GM12864 (cell line): Measurements from ENCODE around the gene PRKCZ.

ENCODE experiments used
- DNase-seq: peaks from one replicate; pipeline ENCODE4 v3.0.0-alpha.2; 2011; ENCODE audit warnings: low read depth
- H3K4me3 ChIP-seq: 2 replicates; pipeline ENCODE4 v1.5.1; 2011; ENCODE audit warnings: mild to moderate bottlenecking, low read depth, low read length, control low read depth
- TF ChIP-seq, protein P1 (sequence below): IDR thresholded peaks from 2 replicates; pipeline ENCODE4 v1.5.1; 2011; ENCODE audit warnings: low read depth, mild to moderate bottlenecking, moderate library complexity, low read length, control low read depth, inconsistent platforms; ENCODE audit errors: missing control alignments

The PRKCZ gene

DNA sequence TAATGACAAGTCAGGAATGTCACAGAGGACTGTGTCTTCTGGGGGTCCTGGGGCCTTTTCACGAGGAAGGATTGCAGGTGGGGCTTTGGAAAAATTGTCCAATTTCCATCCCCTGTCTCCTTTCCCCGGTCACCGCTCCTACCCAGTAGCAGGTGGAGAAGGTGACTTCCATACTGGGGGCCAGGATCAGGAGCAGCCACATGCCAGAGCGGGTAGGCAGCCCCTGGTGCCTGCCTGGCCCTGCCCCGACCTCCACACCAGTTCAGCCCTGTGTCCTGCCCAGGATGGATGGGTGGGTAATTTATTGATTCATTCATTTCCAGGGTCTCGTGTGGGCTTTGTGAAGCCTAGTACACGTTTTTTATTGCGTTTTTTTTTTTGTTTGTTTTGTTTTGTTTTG lies 51.7 kb downstream of the PRKCZ start:
- TF ChIP-seq, protein P1, sequence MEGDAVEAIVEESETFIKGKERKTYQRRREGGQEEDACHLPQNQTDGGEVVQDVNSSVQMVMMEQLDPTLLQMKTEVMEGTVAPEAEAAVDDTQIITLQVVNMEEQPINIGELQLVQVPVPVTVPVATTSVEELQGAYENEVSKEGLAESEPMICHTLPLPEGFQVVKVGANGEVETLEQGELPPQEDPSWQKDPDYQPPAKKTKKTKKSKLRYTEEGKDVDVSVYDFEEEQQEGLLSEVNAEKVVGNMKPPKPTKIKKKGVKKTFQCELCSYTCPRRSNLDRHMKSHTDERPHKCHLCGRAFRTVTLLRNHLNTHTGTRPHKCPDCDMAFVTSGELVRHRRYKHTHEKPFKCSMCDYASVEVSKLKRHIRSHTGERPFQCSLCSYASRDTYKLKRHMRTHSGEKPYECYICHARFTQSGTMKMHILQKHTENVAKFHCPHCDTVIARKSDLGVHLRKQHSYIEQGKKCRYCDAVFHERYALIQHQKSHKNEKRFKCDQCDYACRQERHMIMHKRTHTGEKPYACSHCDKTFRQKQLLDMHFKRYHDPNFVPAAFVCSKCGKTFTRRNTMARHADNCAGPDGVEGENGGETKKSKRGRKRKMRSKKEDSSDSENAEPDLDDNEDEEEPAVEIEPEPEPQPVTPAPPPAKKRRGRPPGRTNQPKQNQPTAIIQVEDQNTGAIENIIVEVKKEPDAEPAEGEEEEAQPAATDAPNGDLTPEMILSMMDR, result no peak
- H3K4me3 ChIP-seq, result no peak overlapping the region
- no peak for DNase-seq

DNA sequence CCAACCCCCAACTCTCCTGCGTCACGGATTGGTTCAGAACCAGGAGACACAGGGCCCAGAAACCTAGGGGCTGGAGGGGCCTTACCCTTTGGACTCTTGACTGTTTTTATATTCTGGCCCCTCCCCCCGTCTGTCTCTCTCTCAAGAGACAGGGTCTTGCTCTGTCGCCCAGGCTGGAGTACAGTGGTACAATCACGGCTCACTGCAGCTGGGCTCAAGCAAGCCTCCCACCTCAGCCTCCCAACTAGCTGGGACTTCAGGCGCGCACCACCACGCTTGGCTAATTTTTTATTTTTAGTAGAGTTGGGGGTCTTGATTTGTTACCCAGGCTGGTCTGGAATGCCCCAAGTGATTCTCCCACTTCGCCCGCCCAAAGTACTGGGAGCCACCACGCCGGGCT lies 52.5 kb downstream of the PRKCZ start:
- TF ChIP-seq, protein P1, result no peak
- no peak for DNase-seq
- H3K4me3 ChIP-seq, result no peak overlapping the region

- no peak overlapping the region for H3K4me3 ChIP-seq
- DNase-seq, result no peak
- TF ChIP-seq, protein P1, result no peak
These were observed 53.2 kb downstream of the PRKCZ start for GRCh38 chr1:2103266-2103900.

DNA sequence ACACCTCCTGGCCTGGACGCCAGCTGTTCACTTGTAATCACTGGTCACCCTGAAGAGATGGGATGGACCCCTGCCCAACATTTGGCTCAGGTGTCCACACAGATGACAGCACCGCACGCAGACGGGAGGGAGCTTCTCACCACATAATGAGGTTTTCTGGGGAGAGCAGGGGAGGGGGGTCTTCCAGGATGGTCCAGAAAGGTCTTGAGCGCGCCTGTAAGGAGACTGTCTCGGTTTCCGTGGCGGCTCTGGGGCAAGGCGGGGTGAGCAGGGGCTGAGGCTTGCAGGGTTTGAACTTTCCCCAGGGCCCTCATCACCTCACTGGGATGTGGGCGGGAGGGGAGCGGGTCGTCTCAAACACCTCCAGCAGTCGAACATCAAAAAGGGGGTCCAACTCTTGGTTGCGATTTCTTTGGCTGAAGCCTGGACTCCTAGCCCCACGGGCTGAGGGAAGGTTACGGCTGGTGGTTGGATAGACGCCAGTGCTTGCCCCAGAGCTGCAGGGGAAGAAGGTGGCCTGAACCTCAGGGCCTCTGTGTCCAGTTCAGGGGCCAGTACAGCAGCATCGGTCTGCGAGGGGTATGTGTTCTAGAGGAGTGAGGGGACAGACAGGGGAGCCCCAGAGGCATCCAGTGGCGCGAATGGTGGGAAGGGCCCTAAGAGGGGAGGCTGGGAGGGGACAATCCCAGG lies 53.8 kb downstream of the PRKCZ start:
- TF ChIP-seq, protein P1, result no peak
- no peak overlapping the region for H3K4me3 ChIP-seq
- no peak for DNase-seq

GRCh38 chr1:2104621-2105427 lies 54.6 kb downstream of the PRKCZ start:
- DNase-seq, result no peak
- no peak overlapping the region for H3K4me3 ChIP-seq
- TF ChIP-seq, protein P1, result no peak

DNA sequence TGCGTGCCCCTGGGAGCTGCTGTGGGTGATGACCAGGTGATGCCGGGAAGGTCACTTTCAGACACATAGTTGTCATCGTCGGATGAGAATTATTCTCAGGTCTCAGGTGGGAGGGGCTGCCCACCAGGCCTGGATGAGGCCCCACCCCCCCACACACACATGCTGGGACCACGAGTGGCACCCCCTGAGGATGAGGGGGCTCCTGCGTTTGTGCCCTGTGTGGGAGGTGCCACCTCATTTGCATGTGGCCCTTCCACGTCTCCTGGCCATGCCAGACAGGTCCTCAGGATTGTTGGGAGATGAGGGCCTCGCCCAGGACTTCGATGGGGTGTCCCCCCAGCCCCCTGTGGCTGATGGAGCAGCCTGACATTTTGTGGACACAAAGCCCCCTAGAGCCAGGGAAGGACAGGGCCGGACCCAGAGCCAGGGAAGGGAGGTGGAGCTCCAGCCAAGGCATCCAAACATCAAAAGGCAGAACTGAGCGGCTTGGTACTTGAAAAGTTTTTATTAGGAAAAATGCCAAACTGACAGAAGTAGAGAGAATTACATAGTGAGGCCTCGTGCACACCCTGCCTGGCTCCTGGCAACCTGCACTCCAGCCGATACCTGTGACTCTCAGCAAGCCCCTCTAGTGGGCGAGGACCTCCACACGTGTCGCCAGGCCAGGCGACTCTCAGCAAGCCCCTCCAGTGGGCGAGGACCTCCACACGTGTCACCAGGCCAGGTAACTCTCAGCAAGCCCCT lies 55.7 kb downstream of the PRKCZ start:
- no peak for DNase-seq
- TF ChIP-seq, protein P1, result no peak
- H3K4me3 ChIP-seq, result no peak overlapping the region
